Measurements from ENCODE around the gene IGFL4.

IGFL4 gene

GRCh38 chr19:45996933-45997332 lies 43.9 kb downstream of the IGFL4 start:
- DNase-seq (ENCODE audit: low spot score): no peak
- in situ Hi-C loops (cut with MboI; ENCODE audit: low pct_unique_long_range_greater_than_20kb, low sequenced_read_pairs, unreplicated experiment): no loop called here
- TF ChIP-seq, protein P1, sequence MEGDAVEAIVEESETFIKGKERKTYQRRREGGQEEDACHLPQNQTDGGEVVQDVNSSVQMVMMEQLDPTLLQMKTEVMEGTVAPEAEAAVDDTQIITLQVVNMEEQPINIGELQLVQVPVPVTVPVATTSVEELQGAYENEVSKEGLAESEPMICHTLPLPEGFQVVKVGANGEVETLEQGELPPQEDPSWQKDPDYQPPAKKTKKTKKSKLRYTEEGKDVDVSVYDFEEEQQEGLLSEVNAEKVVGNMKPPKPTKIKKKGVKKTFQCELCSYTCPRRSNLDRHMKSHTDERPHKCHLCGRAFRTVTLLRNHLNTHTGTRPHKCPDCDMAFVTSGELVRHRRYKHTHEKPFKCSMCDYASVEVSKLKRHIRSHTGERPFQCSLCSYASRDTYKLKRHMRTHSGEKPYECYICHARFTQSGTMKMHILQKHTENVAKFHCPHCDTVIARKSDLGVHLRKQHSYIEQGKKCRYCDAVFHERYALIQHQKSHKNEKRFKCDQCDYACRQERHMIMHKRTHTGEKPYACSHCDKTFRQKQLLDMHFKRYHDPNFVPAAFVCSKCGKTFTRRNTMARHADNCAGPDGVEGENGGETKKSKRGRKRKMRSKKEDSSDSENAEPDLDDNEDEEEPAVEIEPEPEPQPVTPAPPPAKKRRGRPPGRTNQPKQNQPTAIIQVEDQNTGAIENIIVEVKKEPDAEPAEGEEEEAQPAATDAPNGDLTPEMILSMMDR (IDR thresholded peaks at IDR 0.05; ENCODE audit: extremely low read depth, insufficient read depth, missing control alignments): no peak

DNA sequence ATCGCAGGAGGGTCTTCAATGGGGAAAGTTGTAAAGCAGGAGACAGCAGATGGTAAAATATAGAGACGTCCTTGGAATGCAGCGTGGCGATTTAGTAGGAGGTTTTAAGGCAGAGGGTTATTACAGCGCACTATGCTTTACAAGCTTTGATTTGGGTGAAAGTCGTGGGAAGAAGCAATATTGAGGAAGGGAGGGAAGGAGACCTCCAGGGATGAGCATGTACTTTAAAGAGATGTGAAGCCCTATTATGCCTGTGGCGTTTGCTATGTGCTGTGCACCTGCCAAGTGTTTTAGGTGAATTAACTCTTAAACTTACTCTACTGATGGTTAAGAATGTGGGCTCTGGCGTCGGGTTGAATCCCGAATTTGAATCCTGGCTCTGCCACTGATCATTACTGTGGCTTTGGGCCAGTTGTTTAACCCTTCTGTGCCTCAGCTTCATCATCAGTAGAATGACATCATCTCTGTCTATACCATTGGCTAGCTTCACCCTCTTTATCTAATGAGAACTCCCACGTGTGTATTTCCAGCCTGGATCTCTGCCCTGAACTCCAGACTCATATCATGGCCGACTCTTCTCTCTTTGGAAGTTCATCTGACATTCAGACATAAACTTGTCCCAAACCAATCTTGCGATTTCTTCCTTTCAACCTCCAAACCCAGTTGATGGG lies 45.0 kb downstream of the IGFL4 start:
- TF ChIP-seq, protein P1 (IDR thresholded peaks at IDR 0.05; ENCODE audit: extremely low read depth, insufficient read depth, missing control alignments): no peak
- DNase-seq (ENCODE audit: low spot score): no peak
- in situ Hi-C loops (cut with MboI; ENCODE audit: low pct_unique_long_range_greater_than_20kb, low sequenced_read_pairs, unreplicated experiment): no loop called here

DNA sequence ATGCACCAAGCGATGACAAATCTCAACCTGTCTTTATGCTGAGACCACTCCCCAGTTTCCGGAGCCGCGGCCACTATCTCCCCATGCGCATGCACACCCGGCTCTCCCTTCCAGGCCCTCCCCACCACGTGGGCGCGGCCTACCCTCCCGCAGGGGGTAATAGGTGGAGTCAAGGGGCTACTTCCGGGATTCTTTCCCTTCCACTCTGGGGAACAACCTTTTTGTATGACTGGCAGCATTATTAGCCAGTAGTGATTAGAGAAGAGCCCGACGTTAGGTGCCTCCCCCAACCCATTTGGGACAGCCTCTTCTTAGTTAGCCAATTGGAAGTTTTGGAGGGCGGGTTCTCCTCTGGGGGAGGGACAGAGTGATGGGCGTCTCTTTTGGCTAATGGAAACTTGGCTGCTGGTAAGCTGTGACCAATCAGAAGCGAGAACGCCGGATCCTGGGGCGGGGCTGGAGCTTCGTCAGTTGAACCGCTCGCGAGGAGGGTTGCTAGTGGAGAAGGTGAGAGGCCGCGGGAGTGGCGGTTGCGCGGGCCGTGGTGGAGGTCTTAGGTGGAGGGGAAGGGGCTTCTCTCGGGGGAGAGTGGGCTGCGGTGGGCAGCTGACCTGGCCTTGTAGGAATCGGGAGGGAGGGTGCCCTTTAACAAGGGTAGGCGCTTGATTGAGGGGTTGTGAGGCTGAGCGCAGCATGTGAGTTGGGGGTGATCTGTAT lies 45.6 kb downstream of the IGFL4 start, which contains the start of gene CCDC61:
Gene CCDC61 (plus strand): TSS at position 470 of the 717 bp plus-strand sequence. CDS start 7,552 bp downstream, outside the sequence.
- in situ Hi-C loops (cut with MboI; ENCODE audit: low pct_unique_long_range_greater_than_20kb, low sequenced_read_pairs, unreplicated experiment): no loop called here
- TF ChIP-seq, protein P1 (IDR thresholded peaks at IDR 0.05; ENCODE audit: extremely low read depth, insufficient read depth, missing control alignments): no peak
- peak; percentile 98 for DNase-seq (ENCODE audit: low spot score)

DNA sequence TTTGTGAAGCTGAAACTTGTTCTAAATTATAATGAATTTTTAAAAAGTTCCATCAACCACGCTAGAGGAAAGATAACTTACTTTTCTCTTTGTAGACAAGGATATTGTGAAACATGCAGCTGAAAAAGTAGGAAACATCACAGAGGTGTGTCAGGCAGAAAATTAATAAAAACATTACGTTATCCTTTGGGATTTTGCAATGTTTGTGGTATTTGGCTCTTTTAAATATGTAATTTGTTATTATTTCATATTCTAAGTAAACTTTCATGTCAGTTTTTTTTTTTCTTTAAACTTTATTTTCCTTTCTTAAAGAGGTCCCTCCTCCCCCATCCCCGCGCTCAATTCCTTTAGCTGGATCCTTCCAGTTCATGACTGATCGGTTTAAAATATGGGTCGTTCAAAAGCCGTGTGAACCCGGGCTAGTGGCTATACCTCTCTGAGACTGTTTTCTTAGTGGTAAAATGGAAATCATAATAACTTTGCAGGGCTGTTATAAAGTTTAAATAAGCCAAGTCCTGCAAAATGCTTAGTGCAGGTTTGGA lies 46.3 kb downstream of the IGFL4 start:
- no peak for DNase-seq (ENCODE audit: low spot score)

DNA sequence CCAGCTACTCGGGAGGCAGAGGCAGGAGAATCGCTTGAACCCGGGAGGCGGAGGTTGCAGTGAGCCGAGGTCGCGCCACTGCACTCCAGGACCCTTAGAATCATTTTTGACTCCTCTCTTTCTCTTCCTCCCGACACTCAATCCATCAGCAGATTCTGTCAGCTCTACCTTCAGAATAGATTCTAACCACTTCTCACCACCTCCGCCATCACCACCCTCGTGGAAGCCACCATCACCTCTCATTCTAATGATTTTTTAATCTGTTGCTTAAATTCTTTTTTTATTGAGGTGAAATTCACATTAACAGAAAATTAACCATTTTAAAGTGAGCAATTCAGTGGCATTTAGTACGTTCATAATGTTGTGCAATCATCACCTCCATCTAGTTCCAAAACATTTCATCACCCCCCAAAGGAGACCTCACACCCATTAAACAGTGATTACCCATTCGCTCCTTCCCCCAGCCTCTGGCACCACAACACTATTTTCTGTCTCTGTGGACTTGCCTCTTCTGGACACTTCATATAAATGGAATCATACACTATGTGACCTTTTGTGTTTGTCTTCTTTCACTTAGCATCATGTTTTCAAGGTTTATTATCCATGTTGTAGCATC lies 50.6 kb downstream of the IGFL4 start:
- TF ChIP-seq, protein P1 (IDR thresholded peaks at IDR 0.05; ENCODE audit: extremely low read depth, insufficient read depth, missing control alignments): no peak
- DNase-seq (ENCODE audit: low spot score): no peak
- in situ Hi-C loops (cut with MboI; ENCODE audit: low pct_unique_long_range_greater_than_20kb, low sequenced_read_pairs, unreplicated experiment): no loop called here

More for the DNA sequence above, 46.3 kb downstream of the IGFL4 start:
- in situ Hi-C loops (cut with MboI; ENCODE audit: low pct_unique_long_range_greater_than_20kb, low sequenced_read_pairs, unreplicated experiment): no loop called here
- TF ChIP-seq, protein P1 (IDR thresholded peaks at IDR 0.05; ENCODE audit: extremely low read depth, insufficient read depth, missing control alignments): no peak

Data from GM13977 (cell line).